D721Med (cell line): ENCODE data around the gene CERT1.

Source experiments
- DNase-seq: peaks from one replicate; pipeline ENCODE4 v3.0.0; 2011; ENCODE audit warnings: low spot score; ENCODE audit not compliant: insufficient read length
- FAIRE-seq: peaks from 2 replicates; lab custom pipeline; 2011; peaks lifted over from hg19 to GRCh38; lab: Jason Lieb, UNC
- TF ChIP-seq, protein P1 (sequence below): IDR thresholded peaks from 2 replicates; pipeline ENCODE4 v1.5.1; 2012; ENCODE audit warnings: mild to moderate bottlenecking, control low read depth; ENCODE audit not compliant: insufficient read depth; ENCODE audit errors: missing control alignments

The CERT1 gene

DNA sequence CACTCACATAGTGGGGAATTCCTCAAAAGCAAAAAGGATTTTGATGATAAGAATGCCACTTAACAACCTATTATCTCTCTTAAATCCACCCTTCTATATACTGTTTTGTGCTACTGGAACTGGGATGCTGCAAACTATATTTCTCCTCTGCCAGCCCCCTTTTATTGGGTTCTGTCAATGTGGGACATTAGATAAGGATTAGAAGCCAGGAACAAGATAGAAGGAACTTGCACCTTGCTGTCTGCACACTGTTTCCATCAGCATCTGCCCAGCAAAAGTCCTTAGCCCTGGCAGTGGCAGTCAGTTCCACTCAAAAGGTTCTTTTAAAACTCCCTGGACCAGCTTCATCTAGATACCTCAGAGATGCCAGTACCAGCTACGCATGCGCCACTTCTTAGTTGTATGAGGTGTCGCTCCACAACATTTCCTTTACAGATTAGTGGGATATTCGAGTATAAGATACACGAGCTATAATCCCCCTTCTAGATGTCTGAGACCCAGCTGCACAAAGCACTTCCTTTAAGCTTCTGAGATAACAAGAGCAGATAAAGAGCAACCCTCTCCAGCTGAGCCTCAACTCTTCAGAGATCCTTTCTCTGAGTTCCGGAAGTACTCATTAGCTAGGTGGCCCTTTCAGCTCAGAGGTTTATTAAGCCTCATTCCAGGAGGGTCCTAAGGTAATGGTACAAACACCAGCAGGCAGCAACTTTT lies 45.3 kb downstream of the CERT1 start:
- FAIRE-seq: no peak
- TF ChIP-seq, protein P1, sequence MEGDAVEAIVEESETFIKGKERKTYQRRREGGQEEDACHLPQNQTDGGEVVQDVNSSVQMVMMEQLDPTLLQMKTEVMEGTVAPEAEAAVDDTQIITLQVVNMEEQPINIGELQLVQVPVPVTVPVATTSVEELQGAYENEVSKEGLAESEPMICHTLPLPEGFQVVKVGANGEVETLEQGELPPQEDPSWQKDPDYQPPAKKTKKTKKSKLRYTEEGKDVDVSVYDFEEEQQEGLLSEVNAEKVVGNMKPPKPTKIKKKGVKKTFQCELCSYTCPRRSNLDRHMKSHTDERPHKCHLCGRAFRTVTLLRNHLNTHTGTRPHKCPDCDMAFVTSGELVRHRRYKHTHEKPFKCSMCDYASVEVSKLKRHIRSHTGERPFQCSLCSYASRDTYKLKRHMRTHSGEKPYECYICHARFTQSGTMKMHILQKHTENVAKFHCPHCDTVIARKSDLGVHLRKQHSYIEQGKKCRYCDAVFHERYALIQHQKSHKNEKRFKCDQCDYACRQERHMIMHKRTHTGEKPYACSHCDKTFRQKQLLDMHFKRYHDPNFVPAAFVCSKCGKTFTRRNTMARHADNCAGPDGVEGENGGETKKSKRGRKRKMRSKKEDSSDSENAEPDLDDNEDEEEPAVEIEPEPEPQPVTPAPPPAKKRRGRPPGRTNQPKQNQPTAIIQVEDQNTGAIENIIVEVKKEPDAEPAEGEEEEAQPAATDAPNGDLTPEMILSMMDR: no peak
- DNase-seq: peak; percentile 21

DNA sequence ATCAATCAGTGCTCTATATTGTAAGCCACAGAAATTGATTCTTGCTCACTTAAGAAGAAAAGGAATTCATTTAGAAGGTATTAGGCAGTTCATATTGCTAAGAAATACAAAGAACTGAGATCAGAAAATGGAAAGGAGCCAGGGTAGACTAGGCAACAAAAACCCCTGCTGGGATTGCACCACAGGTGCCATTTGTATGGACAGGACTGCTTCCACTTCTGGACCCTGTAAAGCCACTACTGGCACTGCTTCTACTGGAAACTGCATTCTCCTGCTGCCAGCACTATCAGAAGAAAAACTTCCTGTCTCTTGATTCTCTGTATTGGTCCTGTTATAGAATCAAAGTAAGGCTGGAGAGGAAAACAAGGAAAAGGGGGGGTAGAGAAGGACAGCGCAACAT lies 45.9 kb downstream of the CERT1 start:
- FAIRE-seq: no peak
- no peak for DNase-seq
- TF ChIP-seq, protein P1: no peak

DNA sequence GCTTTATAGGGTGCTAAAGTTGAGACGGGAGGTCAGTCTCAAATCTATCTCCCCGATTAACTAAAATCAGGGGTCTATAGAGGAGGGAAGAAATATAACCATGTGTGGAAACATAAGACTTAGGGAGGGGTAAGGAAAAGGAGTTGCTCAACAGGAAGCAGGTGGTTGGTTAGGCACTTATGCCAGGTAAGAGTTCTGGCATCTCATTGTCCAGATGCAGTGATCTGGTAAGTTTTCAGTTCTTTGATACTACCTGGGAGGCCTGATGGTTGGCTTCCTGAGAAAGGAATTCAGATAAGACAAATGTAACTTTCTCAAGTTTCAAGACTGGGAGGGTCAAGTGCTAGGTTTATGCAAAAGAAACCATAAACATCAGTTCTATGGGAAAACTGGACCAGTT lies 47.7 kb downstream of the CERT1 start:
- no peak for FAIRE-seq
- TF ChIP-seq, protein P1: no peak

DNA sequence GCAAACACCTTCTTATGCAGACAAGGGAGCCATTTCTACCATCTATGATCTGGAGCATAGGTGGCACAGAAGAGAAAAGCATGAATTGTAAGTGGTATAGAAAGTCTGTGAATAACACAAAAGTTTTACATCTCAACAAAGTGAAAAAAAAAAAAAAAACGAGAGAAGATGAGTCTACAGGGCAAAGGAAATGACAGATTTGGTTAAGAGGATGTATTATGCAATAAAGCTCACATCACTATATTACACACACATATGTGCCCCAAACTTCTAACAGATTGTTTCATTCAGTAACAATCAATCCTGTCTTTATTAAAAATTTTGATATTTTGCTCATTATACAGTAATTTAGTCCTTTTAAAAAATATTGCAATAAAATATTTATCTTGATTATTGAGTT lies 49.8 kb downstream of the CERT1 start:
- TF ChIP-seq, protein P1: no peak
- no peak for FAIRE-seq
- DNase-seq: no peak

More for the DNA sequence above, 47.7 kb downstream of the CERT1 start:
- no peak for DNase-seq

DNA sequence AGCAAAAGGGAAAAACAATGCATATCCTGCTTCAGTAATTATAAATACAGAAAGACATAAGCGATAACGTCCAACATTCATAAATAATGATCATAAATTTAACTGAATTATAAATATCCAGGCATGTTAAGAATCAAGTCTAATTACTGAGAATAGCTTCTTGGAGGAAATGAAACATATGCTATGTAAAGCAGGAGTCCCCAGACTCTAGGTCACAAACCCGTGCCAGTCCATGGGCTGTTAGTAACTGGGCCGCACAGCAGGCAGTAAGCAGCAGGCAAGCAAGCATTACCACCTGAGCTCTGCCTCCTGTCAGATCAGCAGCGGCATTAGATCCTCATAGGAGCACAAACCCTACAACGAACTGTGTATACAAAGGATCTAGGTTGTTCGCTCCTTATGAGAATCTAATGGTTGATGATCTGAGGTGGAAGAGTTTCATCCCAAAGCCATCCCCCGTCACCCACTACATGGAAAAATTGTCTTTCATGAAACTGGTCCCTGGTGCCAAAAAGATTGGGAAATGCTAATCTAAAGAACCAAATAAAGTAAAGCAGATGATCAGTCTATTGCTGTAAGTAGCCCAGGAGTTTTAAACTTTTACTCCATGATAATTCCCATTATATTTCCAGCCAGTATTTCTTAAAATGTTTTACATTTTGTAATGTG lies 50.4 kb downstream of the CERT1 start:
- DNase-seq: no peak
- TF ChIP-seq, protein P1: no peak
- peak; percentile 16 for FAIRE-seq

DNA sequence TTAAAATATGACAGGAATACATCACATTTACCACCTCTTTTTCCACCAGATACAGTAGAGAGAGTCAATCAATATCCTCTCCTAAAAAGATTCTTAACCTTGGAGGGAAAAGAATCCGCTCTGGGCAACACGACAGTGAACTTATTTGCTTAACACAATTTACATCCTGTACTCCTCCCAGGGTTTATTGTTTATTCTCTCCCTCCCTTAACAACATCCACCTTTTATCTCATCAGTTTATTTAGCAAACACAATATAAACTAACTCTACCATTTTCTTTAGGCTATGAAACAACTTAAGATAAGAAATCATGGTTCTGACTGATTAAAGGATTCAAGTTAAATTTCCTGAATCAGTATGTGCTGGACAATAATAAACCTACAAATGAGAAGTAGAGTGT lies 50.9 kb downstream of the CERT1 start:
- TF ChIP-seq, protein P1: no peak
- DNase-seq: no peak
- FAIRE-seq: no peak

DNA sequence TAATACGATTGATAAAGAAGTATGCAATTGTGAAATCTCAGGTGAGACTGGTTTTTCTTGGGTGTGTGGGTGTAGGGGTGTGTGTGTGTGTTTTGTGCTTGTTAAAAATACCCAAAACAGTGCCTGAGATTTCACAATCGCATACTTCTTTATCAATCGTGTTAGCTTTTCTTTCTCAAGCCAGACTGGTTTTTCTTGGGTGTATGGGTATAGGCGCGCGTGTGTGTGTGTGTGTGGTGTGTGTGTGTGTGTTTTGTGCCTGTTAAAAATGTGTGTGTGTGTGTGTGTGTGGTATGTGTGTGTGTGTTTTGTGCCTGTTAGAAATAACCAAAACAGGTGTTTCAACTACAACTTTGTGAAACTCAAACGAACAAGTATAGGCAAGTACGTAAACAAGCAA lies 53.7 kb downstream of the CERT1 start:
- no peak for DNase-seq
- TF ChIP-seq, protein P1: no peak
- no peak for FAIRE-seq
